Upper lobe of right lung (tissue), 1 donor: Measurements from ENCODE around the gene ECHS1. TPM values are rescaled to one million over a fixed set of nuclear protein-coding genes. Genes with fewer than 3 reads are reported as not detected.

Experiments
- ATAC-seq: fragments of 200-7000 bp; cut with Tn5 transposase; one replicate; pipeline ENCODE4 v1.9.1; 2020; ENCODE audit warnings: mild to moderate bottlenecking, moderate library complexity
- DNase-seq: peaks from one replicate; pipeline ENCODE4 v3.0.0-alpha.2; 2020
- H3K27ac ChIP-seq: fragments of 200-600 bp; one replicate; pipeline ENCODE4 v1.8.0; 2022
- H3K27me3 ChIP-seq: fragments of 200-600 bp; one replicate; pipeline ENCODE4 v1.8.0; 2022; ENCODE audit warnings: mild to moderate bottlenecking
- H3K36me3 ChIP-seq: fragments of 200-600 bp; one replicate; pipeline ENCODE4 v1.8.0; 2022
- H3K4me1 ChIP-seq: fragments of 200-600 bp; one replicate; pipeline ENCODE4 v1.8.0; 2022
- H3K4me3 ChIP-seq: fragments of 200-600 bp; one replicate; pipeline ENCODE4 v1.8.0; 2022; ENCODE audit warnings: mild to moderate bottlenecking
- H3K9me3 ChIP-seq: fragments of 200-600 bp; one replicate; pipeline ENCODE4 v1.8.0; 2022
- CTCF ChIP-seq: fragments of 200-600 bp; IDR thresholded peaks from one replicate; pipeline ENCODE4 v1.8.0; 2022; ENCODE audit warnings: antibody characterized with exemption
- intact Hi-C: fragments of 100-400 bp; cut with DNase I; formaldehyde crosslinking; loops from one replicate; pipeline ENCODE4 v1.11.0; 2022
- total RNA-seq: library from RNA; stranded (reverse); fragmentation: NEBNext Ultra II Directional; extraction: Animal tissue kit (Norgen Biotek cat#: 25700); gene quantifications from one replicate; pipeline ENCODE4 v1.2.1, GENCODE V29; 2021
- donor health status: DM: no; HTN: yes; CAD: no; lungs with severe emphysema.

The ECHS1 gene
- total RNA-seq, 1 donor from 2014 or later, result 55.8 TPM

- no peak for TF ChIP-seq CTCF
- H3K9me3 ChIP-seq, result no peaks in the 10 kb centered on the region
- DNase-seq (no peak), ATAC-seq (no peak)
- H3K27ac ChIP-seq, result no peak overlapping the region
- no peaks in the 10 kb centered on the region for H3K27me3 ChIP-seq
- peaks cover 23% of the 10 kb centered on the region for H3K36me3 ChIP-seq
- H3K4me1 ChIP-seq, result peaks cover 11% of the 10 kb centered on the region
- intact Hi-C loops, result no loop called here
- no peak overlapping the region for H3K4me3 ChIP-seq
Measured at GRCh38 chr10:133359972-133360610, 13.1 kb downstream of the ECHS1 start.

- no peak for TF ChIP-seq CTCF
- no peak for ATAC-seq
- H3K4me3 ChIP-seq, result no peak overlapping the region
- intact Hi-C loops, result no loop called here
- no peaks in the 10 kb centered on the region for H3K9me3 ChIP-seq
- no peak overlapping the region for H3K27ac ChIP-seq
- H3K27me3 ChIP-seq, result no peaks in the 10 kb centered on the region
- H3K4me1 ChIP-seq, result peaks cover 11% of the 10 kb centered on the region
- DNase-seq, result no peak
- H3K36me3 ChIP-seq, result peaks cover 17% of the 10 kb centered on the region
Measured at GRCh38 chr10:133359554-133359971, 13.6 kb downstream of the ECHS1 start.

GRCh38 chr10:133358925-133359310 is 14.2 kb downstream of the ECHS1 start:
- Histone ChIP-seq H3K36me3 (peaks cover 13% of the 10 kb centered on the region), H3K27ac (no peak overlapping the region), H3K9me3 (no peaks in the 10 kb centered on the region), H3K4me3 (no peak overlapping the region), H3K4me1 (peaks cover 11% of the 10 kb centered on the region), H3K27me3 (no peaks in the 10 kb centered on the region)
- no peak for DNase-seq
- no peak for ATAC-seq
- TF ChIP-seq CTCF, result no peak
- intact Hi-C loops, result no loop called here

GRCh38 chr10:133358162-133358924 is 14.8 kb downstream of the ECHS1 start:
- TF ChIP-seq CTCF, result no peak
- DNase-seq (peak; percentile 76), ATAC-seq (no peak)
- peak overlapping the region; percentile 24 for H3K27ac ChIP-seq
- no peak overlapping the region for H3K4me3 ChIP-seq
- H3K9me3 ChIP-seq, result no peaks in the 10 kb centered on the region
- H3K4me1 ChIP-seq, result peaks cover 11% of the 10 kb centered on the region
- intact Hi-C loops, result no loop called here
- H3K27me3 ChIP-seq, result no peaks in the 10 kb centered on the region
- H3K36me3 ChIP-seq, result peaks cover 8% of the 10 kb centered on the region

GRCh38 chr10:133357285-133358161 is 15.6 kb downstream of the ECHS1 start, which contains the start of gene FUOM:
Gene FUOM, minus strand, starts transcription at chr10:133358019. Its CDS starts 12 bp downstream, at chr10:133358007.
- Histone ChIP-seq H3K4me1 (peaks cover 11% of the 10 kb centered on the region), H3K36me3 (peaks cover 6% of the 10 kb centered on the region), H3K27ac (peak within 1 kb of the TSS; percentile 75), H3K9me3 (no peaks in the 10 kb centered on the region), H3K27me3 (no peaks in the 10 kb centered on the region), H3K4me3 (peak within 1 kb of the TSS; percentile 68)
- ATAC-seq (peak; percentile 87), DNase-seq (peak; percentile 89)
- no peak for TF ChIP-seq CTCF
- intact Hi-C loops, result no loop called here
